HPDE6-E6E7 (cell line): ENCODE measurements around the gene NXPH2.
"Not testable (repeated sequence)": the region's sequence is repeated elsewhere in the genome, so short reads cannot be mapped to it uniquely, and the experiment has no call there.

Experiments used
- DNase-seq: peaks from one replicate; pipeline ENCODE4 v3.0.0; 2011; ENCODE audit warnings: missing footprints; ENCODE audit errors: extremely low spot score

NXPH2 gene

DNA sequence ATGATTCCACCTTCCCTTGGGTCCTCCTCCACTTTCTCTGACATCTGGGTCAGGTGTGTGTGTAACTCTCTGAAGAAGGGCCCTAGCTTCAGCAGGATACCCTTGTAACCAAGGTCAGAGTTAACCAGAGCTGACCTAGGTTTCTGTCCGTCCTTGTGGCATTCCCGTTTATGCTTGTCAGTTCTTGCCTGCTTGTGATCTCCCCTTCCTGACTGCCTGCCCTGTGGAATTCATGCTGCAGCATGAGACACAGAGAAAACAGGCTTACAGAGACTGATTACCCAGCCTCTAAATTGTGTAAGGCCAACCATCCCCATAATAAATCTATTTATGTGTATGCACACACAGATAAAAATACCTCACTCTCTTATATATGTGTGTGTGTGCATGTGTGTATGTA lies 22.8 kb downstream of the NXPH2 start:
- DNase-seq, result no peak

DNA sequence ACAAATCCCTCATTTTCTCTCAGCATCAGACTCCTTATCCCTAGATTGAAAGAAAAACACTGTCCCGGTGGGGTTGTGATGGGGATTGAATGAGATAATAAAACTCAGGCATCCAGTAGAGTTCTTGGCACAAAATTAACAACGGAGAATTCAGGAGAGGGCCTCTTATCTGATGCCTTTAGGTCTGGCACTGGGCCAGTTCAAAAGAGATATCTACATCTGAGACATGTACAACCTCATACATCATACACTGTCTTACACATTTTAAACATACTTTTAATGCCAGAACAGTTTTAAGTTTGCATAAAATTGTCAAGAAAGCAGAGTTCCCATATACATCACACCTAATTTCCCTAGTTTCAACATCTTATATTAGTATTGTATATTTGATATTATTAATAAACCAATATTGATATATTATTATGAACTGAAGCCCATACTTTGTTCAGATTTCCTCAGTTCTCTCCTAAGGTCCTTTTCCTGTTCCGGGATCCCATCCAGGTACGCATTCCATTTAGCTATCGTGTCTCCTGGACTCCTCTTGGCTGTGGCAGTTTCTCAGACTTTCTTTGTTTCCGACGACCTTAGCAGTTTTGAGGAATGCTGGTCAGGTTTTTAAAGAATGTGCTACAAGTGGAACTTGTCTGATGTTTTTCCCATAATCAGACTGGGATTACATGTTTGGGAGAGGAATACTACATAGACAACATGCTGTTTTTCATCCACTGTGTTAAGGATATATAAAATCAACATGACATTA lies 27.8 kb downstream of the NXPH2 start:
- DNase-seq, result no peak

DNA sequence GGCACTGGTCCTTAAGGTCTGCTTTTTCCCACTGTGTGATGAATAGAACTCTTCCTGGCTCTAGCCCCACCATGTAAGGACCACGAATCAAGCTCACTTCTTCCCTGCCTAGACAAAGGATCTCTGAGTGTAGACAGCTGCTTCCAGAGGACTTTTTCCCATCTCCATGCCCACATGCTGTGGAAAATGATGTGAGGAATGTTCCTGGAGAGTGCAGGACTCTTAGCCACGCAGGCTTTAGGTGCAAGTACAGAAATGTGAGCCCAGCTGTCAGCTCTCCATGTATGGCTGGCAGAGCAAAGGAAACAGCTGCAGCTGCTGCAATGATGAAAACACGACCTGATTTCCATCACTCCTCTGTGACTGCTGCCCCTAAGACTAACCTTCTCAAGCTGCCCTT lies 35.5 kb downstream of the NXPH2 start:
- no peak for DNase-seq

- no peak for DNase-seq
Measured at GRCh38 chr2:138742441-138743057, 37.6 kb downstream of the NXPH2 start.

DNA sequence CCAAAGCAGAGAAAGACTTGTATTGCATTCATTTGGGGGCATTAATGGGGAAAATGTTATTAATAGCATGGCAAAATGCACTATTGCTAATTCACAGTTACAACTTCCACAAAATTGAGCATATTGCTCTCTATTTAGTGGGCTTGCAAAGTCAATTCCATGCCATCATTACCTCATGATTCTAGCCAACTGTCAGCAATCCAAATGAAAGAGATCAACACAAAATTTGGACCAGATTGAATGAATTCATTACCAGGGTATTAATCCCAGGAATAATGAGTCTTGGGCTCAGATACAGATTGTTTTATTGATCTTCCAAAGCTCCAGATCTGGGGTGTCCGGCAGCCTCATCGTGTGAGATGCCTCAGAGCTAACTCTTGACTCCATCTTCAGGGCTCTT lies 38.3 kb downstream of the NXPH2 start:
- no peak for DNase-seq

DNA sequence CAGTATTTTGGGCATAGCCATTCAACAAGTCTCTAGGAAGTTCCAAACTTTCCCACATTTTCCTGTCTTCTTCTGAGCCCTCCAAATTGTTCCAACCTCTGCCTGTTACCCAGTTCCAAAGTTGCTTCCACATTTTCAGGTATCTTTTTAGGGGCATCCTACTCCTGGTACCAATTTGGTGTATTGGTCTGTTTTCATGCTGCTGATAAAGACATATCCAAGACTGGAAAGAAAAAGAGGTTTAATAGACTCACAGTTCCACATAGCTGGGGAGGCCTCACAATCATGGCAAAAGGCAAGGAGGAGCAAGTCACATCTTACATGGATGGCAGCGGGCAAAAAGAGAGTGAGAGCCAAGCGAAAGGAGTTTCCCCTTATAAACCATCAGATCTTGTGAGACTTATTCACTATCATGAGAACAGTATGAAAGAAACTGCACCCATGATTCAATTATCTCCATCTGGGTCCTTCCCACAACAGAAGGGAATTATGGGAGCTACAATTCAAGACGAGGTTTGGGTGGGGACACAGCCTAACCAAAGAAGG lies 43.1 kb downstream of the NXPH2 start:
- not testable (repeated sequence) for DNase-seq

- no peak for DNase-seq
Measured at GRCh38 chr2:138732651-138733050, 47.5 kb downstream of the NXPH2 start.

DNA sequence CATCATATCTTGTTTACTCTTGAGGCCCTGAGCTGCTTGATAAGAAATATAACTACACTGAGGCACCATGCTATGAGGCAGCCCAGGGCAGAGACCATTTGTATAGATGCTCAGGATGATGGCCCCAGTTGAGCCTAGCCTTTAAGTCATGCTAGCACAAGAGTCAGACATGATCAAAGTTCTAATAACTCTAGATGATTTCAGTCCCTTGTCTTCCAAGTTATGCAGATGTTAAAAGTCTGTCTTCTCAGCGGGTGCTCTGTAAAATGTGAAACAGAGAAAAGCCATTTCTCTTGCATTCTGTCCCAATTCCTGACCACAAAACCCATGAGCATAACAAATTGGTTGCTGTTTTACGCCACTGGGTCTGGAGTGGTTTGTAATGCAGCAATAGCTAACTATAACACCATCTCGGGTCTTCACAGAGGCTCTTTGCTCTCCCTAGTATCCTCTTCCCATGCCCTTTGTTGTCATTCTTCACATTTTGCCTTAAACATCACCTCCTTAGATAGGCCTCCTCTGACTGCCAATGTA lies 49.6 kb downstream of the NXPH2 start:
- no peak for DNase-seq

DNA sequence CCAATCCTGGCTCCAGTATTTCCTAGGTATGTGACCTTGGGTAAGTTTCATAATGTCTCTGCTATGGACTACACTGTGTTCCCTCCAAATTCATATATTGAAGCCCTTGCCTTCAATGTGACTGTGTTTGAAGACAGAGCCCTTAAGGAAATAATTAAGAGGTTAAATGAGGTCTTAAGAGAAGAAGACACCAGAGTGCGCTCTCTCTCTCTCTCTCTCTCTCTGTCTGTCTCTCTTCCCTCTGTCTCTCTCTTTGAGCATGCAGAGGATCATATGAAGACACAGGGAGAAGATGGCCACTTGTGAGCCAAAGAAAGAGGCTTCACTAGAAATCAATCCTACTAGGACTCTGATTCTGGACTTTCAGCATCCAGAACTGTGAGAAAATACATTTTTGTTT lies 52.2 kb downstream of the NXPH2 start:
- no peak for DNase-seq

GRCh38 chr2:138726681-138727080 lies 53.5 kb downstream of the NXPH2 start:
- DNase-seq, result no peak

DNA sequence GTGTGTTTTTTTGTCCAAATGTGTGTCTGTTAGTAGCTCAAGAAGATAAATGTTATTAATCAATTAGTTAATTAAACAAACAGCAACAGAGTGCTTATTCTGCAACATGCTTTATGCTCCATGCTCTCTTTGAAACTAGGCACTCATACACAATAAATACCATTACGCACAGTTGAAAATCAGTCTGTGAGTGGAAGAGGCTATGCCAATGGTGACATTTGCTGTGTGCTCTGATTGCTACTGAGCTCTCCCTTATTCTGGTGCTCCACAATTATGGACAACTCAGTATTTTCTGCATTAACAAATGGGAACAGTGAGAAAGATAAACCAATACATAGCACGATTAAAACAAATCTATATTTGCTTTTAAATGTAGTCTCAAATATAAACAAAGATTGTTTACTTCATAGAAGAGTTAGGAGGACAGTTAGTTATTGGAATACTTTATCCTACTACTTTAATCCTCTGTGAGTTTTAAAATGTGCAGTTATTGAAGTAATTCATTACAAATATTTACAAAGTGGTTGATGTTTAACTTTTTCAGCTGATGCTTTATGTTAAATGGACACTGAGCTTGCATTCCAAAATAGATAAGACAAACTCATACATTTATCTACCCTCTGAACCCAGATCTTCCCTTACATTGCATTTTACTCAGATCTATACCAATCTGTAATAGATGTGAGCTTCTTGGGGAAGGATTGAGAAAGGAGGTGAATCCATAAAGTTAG lies 55.3 kb downstream of the NXPH2 start:
- DNase-seq, result no peak

GRCh38 chr2:138724327-138724726 lies 55.9 kb downstream of the NXPH2 start:
- DNase-seq, result no peak

DNA sequence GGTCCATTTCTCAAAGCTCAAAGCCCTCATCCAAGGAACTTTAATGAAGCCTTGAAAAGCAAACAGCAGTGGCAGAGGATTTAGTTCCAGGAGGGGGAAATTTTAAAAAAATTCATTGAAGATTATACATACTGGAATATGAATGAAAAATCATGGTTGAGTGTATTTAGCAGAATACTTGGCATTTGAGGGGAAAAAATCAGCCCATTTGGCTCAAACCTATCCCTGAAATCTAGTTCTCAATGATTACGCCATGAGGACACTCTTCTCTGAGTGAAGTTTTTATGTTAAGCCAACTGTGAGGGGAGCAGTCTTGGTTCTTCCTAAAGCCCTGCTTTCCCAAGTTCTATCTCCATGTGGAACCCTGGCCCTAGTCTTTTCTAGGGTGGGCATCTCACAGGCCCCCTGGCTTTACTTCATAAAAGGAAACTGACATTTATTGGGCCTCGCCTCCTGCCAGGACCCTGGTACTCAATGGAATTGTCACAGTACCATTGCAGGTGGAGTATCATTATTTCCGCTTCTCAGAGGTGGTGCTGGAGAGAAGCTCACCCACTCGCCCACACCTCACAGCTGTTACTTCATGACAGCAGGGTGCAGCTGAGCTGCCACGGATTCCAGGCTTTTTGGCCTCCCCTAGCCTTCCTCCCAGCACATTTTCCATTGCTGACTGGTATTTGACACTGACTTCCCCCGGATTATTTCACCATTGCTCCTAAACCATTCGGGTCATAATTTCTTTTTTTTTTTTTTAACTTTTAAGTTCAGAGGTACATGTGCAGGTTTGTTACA lies 56.8 kb downstream of the NXPH2 start:
- DNase-seq, result no peak

DNA sequence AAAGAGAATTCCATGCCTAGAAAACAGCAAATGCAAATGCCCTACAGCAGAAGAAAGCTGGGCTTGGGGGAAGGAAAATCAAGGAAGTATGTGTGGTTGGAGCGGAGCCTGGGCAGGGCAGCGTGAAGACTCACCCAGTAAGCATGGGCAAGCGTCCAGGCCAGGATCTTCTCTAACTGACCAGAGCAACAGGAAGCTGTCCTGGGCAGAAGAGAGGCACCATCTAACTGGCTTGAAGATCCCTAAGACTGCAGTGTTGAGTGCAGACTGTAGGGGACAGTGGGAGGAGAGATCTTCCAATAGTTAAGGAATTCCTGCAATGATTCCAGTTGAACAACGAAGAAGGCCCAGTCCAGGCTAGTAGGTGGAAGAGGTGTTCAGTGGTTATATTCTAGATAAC lies 57.9 kb downstream of the NXPH2 start:
- DNase-seq, result no peak

DNA sequence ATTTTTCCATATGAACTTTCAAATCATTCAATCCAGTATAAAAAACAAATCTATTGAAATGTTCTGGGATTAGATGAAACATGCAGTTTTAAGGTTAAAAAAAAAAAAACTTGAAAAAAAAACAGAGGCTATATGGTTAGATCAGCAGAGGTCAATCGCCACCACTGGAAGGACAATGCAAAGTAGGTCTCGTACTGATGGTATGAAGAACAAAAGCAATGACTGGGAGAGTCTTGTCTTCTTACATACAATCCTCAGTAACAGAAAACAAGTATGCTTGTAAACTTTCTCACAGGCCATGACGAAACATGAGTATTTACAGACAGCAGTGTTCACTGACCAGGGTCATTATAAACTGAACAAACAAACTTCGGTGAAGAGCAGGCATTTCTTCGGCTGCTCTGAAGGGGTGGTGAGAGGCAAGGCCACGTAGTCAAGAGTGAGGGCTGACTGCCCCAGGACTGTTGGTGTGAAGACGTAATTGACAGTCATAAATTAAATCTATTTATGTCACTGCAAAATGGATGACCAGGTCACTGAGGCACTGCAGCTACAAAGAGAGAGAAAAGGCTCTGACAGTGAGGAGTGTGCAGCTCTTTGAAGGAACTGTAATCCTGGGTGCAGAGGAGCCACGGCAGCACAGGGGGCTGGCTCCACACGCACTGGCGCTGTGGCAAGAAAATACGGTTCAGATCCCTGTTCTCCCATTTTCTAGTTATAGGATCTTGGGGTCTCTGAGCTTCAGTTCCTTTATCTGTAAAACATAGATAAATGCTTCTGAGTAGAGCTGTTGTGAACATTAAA lies 60.0 kb downstream of the NXPH2 start:
- DNase-seq, result no peak

DNA sequence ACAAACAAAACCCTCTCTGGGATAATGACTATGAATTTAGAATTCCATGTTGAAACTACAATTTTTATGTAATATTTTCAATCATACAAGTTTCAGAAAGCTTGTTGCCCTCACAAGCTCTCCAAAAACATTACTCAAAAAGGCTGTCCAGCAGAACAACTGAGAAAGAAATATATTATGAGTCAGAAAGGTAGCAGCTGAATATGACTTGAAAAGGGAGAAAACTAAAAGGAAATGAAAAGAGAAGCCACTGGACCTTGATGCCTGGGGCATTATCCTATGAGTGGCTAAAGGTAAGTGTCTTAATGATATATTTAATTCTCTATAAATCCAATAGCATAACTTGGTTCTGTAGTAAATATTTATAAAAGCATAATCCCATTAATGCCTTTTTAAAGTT lies 61.8 kb downstream of the NXPH2 start:
- no peak for DNase-seq

DNA sequence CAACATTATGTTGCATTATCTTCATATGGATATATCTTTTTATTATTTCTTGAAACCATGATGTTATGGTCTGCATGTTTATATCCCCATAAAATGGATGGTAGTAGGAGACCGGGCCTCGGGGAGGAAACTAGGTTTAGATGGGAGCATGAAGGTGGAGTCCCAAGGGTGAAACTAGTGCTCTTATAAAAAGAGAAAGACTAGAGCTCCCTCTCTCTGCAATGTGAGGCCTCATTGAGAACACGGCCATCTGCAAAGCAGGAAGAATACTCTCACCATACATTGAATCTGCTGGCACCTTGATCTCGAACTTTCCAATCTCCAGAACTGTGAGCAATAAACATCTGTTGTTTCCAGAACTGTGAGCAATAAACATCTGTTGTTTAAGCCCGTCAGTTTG lies 64.0 kb downstream of the NXPH2 start:
- DNase-seq, result no peak

GRCh38 chr2:138713504-138713903 lies 66.7 kb downstream of the NXPH2 start:
- no peak for DNase-seq

DNA sequence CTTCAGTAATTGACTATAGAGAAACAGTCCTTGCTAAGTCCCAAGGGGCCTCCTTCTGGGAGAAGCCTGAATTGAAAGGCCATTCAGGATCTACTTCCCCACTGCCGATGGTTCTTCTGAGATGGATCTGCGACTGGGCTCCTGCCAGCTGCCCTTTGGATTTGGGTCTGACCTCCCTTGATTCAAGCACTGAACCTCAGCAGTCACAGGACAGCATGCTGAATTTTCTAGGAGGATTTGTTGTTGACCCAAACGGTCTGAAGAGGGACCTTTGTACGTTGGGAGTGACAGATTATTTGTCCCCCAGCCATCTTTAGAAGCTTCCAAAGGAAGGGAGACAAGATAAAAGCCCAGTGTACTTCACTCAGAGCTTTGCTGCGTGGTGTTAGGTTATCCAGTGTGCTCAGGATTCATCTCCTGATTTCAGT lies 67.1 kb downstream of the NXPH2 start:
- no peak for DNase-seq

DNA sequence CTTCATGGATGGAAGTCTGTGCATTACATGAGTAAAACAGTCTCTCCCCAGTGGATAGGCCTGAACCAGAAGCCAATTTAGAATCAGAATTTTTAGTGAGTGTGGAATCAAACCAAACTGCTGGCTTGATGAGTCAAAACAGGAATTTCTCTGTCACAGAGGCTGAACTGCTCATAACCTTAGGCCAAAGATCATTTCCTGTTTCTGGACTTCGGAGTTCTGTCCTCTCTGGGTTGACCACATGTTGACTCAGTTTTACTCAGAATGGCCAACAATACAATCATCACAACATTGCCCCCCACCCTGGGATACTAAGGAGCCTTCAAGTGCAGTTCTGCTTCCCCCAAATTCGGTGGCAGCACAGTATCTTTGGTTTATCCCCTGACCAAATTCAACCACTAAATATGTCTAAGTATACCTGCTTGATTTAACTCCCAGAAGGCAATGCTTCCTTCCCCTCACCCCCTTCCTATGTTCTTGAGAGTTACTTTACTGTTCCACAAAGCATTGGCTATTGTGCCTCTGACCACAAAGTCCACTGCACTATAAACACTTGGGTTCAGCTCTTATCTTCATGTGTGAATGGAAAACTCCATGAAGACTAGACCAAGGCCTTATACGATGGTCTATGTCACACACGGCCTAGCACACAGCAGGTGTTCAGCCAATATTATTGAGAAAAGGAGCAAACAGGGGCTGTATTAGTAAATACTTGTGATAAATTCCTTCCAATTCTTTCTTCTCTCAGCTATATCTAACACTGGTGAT lies 67.8 kb downstream of the NXPH2 start:
- no peak for DNase-seq
